ENCODE results near the gene GFAP. TPM values are rescaled to one million over a fixed set of nuclear protein-coding genes. Genes with fewer than 3 reads are reported as not detected.

Gene GFAP
- total RNA-seq, 4 donors from 2014 or later, result 1.4 to 4.1 (median 2.9) TPM

GRCh38 chr17:44887016-44887415, 28.3 kb downstream of the GFAP start:
- TF ChIP-seq CTCF (IDR thresholded peaks at IDR 0.05), result no peak
- no peak for ATAC-seq (ENCODE audit: low FRiP score)
- no peak for DNase-seq (ENCODE audit: low spot score)

GRCh38 chr17:44884941-44885340, 30.4 kb downstream of the GFAP start:
- ATAC-seq (ENCODE audit: low FRiP score) (no peak), DNase-seq (ENCODE audit: low spot score) (no peak)
- TF ChIP-seq CTCF (IDR thresholded peaks at IDR 0.05), result no peak

GRCh38 chr17:44881145-44881544, 34.2 kb downstream of the GFAP start:
- ATAC-seq (ENCODE audit: low FRiP score) (no peak), DNase-seq (ENCODE audit: low spot score) (no peak)
- TF ChIP-seq CTCF (IDR thresholded peaks at IDR 0.05), result no peak

- ATAC-seq (ENCODE audit: low FRiP score) (no peak), DNase-seq (ENCODE audit: low spot score) (no peak)
- no peak for TF ChIP-seq CTCF (IDR thresholded peaks at IDR 0.05)
Measured at GRCh38 chr17:44880062-44880461, 35.2 kb downstream of the GFAP start.

GRCh38 chr17:44879376-44879775, 35.9 kb downstream of the GFAP start:
- no peak for ATAC-seq (ENCODE audit: low FRiP score)
- DNase-seq (ENCODE audit: low spot score), result no peak
- no peak for TF ChIP-seq CTCF (IDR thresholded peaks at IDR 0.05)

- no peak for ATAC-seq (ENCODE audit: low FRiP score)
Measured at GRCh38 chr17:44878627-44879221, 36.6 kb downstream of the GFAP start.

More at GRCh38 chr17:44878627-44879221, 36.6 kb downstream of the GFAP start:
- no peak for TF ChIP-seq CTCF (IDR thresholded peaks at IDR 0.05)
- no peak for DNase-seq (ENCODE audit: low spot score)

Measured in omental fat pad (tissue), 4 donors.